Kidney epithelial cell (primary cell): ENCODE results near the gene CMSS1. TPM values are rescaled to one million over a fixed set of nuclear protein-coding genes. Genes with fewer than 3 reads are reported as not detected.

ENCODE experiments used
- DNase-seq: peaks from one replicate; pipeline ENCODE4 v3.0.0-alpha.2; 2010; ENCODE audit warnings: low read depth
- H3K27me3 ChIP-seq: 2 replicates; pipeline ENCODE4 v1.6.0; 2011; ENCODE audit warnings: low read length; ENCODE audit not compliant: control insufficient read depth, insufficient read depth
- H3K36me3 ChIP-seq: 2 replicates; pipeline ENCODE4 v1.5.1; 2011; ENCODE audit warnings: low read length; ENCODE audit not compliant: control insufficient read depth, insufficient read depth
- H3K4me3 ChIP-seq: 2 replicates; pipeline ENCODE4 v1.5.1; 2011; ENCODE audit warnings: low read depth, mild to moderate bottlenecking, control low read depth, low read length
- CTCF ChIP-seq: IDR thresholded peaks from 2 replicates; pipeline ENCODE4 v1.5.1; 2011; ENCODE audit warnings: mild to moderate bottlenecking, moderate library complexity, low read length, control low read depth, inconsistent platforms; ENCODE audit not compliant: insufficient read depth, poor library complexity, severe bottlenecking
- total RNA-seq: library from RNA; depleted of rRNA; stranded (reverse); fragments of >200 nt; gene quantifications from 2 replicates; pipeline ENCODE4 v1.2.3, GENCODE V29; 2015

The CMSS1 gene
- total RNA-seq, 1 donor from 2014 or later, result 36.9 TPM

GRCh38 chr3:99961756-99962515, 144.3 kb downstream of the CMSS1 start:
- no peak for TF ChIP-seq CTCF
- Histone ChIP-seq H3K4me3 (no peak overlapping the region), H3K27me3 (no peaks in the 10 kb centered on the region), H3K36me3 (no peaks in the 10 kb centered on the region)
- no peak for DNase-seq

- TF ChIP-seq CTCF, result no peak
- no peak overlapping the region for H3K4me3 ChIP-seq
- no peaks in the 10 kb centered on the region for H3K36me3 ChIP-seq
- H3K27me3 ChIP-seq, result no peaks in the 10 kb centered on the region
- no peak for DNase-seq
Measured at GRCh38 chr3:99962703-99963102, 145.0 kb downstream of the CMSS1 start.

- no peaks in the 10 kb centered on the region for H3K27me3 ChIP-seq
- no peaks in the 10 kb centered on the region for H3K36me3 ChIP-seq
- DNase-seq, result no peak
- no peak overlapping the region for H3K4me3 ChIP-seq
- no peak for TF ChIP-seq CTCF
Measured at GRCh38 chr3:99965077-99965476, 147.4 kb downstream of the CMSS1 start.

- Histone ChIP-seq H3K4me3 (no peak overlapping the region), H3K36me3 (no peaks in the 10 kb centered on the region), H3K27me3 (no peaks in the 10 kb centered on the region)
- no peak for TF ChIP-seq CTCF
- no peak for DNase-seq
Measured at GRCh38 chr3:99965681-99966408, 148.2 kb downstream of the CMSS1 start.

- H3K4me3 ChIP-seq, result no peak overlapping the region
Measured at GRCh38 chr3:99966662-99967416, 149.2 kb downstream of the CMSS1 start.

More at GRCh38 chr3:99966662-99967416, 149.2 kb downstream of the CMSS1 start:
- no peaks in the 10 kb centered on the region for H3K27me3 ChIP-seq
- TF ChIP-seq CTCF, result no peak
- no peaks in the 10 kb centered on the region for H3K36me3 ChIP-seq
- no peak for DNase-seq
